ENCODE results near the gene FAM161B. TPM values are rescaled to one million over a fixed set of nuclear protein-coding genes. Genes with fewer than 3 reads are reported as not detected.
"Not testable (repeated sequence)": the region's sequence is repeated elsewhere in the genome, so short reads cannot be mapped to it uniquely, and the experiment has no call there.

Gene FAM161B
- total RNA-seq, 1 donor from 2014 or later, result 0.13 TPM

DNA sequence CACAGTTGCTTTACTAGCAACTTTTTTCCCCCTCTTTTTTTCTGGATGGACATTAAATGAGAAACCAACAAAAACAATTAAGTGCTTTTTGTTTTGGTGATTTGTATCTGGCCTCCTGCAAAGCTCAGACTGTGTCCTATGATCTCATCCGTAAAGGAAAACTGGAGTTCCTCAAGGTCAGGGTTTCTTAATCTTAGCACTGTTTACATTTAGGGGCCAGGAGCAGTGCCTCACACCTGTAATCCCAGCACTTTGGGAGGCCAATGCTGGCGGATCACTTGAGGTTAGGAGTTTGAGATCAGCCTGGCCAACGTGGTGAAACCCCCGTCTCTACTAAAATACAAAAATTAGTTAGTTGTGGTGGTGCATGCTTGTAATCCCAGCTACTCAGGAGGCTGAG, 41.2 kb upstream of the FAM161B start:
- Histone ChIP-seq H3K79me2 (ENCODE audit: low read depth) (no peaks in the 10 kb centered on the region), H3K9ac (no peak overlapping the region), H3F3A (ENCODE audit: low read depth) (no peaks in the 10 kb centered on the region), H3K9me3 (ENCODE audit: low read depth) (no peaks in the 10 kb centered on the region), H3K27me3 (no peaks in the 10 kb centered on the region), H4K20me1 (ENCODE audit: low read depth) (no peaks in the 10 kb centered on the region), H3K27ac (no peak overlapping the region), H3K4me1 (no peaks in the 10 kb centered on the region), H2AFZ (replicated peaks) (no peak overlapping the region), H3K4me2 (no peak overlapping the region), H3K36me3 (no peaks in the 10 kb centered on the region), H3K4me3 (no peak overlapping the region)
- no peak for DNase-seq (ENCODE audit: low spot score)
- no peaks in the 10 kb centered on the region for H3K4me1 Mint-ChIP-seq
- no peak overlapping the region for H3K27ac Mint-ChIP-seq
- TF ChIP-seq EZH2 (IDR thresholded peaks at IDR 0.05) (no peak), CTCF (IDR thresholded peaks at IDR 0.05) (no peak), EZH2phosphoT487 (IDR thresholded peaks at IDR 0.05) (no peak)
- no peak overlapping the region for H3K4me3 Mint-ChIP-seq
- H3K36me3 Mint-ChIP-seq, result peaks cover 3% of the 10 kb centered on the region
- peaks cover 2% of the 10 kb centered on the region for H3K27me3 Mint-ChIP-seq (ENCODE audit: insufficient read depth, low read depth)
- no peaks in the 10 kb centered on the region for H3K9me3 Mint-ChIP-seq

- H3K4me1 Mint-ChIP-seq; H3K27me3 ChIP-seq; H3K27ac Mint-ChIP-seq; H3K79me2 ChIP-seq (ENCODE audit: low read depth); H3K36me3 ChIP-seq; H3F3A ChIP-seq (ENCODE audit: low read depth); DNase-seq (ENCODE audit: low spot score); H3K4me2 ChIP-seq; H3K4me3 ChIP-seq; H3K9me3 ChIP-seq (ENCODE audit: low read depth); H3K9ac ChIP-seq; H3K4me3 Mint-ChIP-seq; H3K27ac ChIP-seq; H3K9me3 Mint-ChIP-seq; H4K20me1 ChIP-seq (ENCODE audit: low read depth); H3K27me3 Mint-ChIP-seq (ENCODE audit: insufficient read depth, low read depth); H2AFZ ChIP-seq (replicated peaks); H3K4me1 ChIP-seq: not testable (repeated sequence)
- H3K36me3 Mint-ChIP-seq, result peaks cover 13% of the 10 kb centered on the region
These were observed 38.8 kb upstream of the FAM161B start for GRCh38 chr14:73988656-73989055.

DNA sequence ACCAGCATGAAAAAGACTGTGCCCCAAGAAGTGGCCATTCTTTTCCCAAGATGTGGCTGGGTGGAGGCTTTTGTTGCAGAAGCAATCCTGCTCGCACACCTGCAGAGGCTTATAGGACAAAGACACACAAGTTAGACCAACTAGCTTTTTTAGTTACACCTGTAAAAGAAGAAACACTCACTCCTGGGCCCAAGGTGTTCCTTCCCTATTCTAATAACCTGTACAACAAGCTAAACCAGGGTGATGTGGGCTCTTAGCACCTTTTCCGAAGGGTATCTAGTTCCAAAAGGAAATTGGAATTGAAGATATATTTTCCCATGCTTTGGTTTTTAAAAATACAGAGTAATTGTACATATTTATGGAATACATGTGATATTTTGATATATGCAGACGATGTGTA, 38.2 kb upstream of the FAM161B start:
- no peaks in the 10 kb centered on the region for H3K9me3 Mint-ChIP-seq
- no peak for DNase-seq (ENCODE audit: low spot score)
- Histone ChIP-seq H3K4me2 (no peak overlapping the region), H3K4me1 (no peaks in the 10 kb centered on the region), H3F3A (ENCODE audit: low read depth) (no peaks in the 10 kb centered on the region), H3K36me3 (no peaks in the 10 kb centered on the region), H3K27ac (no peak overlapping the region), H4K20me1 (ENCODE audit: low read depth) (no peaks in the 10 kb centered on the region), H2AFZ (replicated peaks) (no peak overlapping the region), H3K9ac (no peak overlapping the region), H3K9me3 (ENCODE audit: low read depth) (no peaks in the 10 kb centered on the region), H3K4me3 (no peak overlapping the region), H3K27me3 (no peaks in the 10 kb centered on the region), H3K79me2 (ENCODE audit: low read depth) (no peaks in the 10 kb centered on the region)
- no peaks in the 10 kb centered on the region for H3K4me1 Mint-ChIP-seq
- peaks cover 13% of the 10 kb centered on the region for H3K36me3 Mint-ChIP-seq
- TF ChIP-seq EZH2 (IDR thresholded peaks at IDR 0.05), result no peak
- no peak for TF ChIP-seq CTCF (IDR thresholded peaks at IDR 0.05)
- TF ChIP-seq EZH2phosphoT487 (IDR thresholded peaks at IDR 0.05), result no peak
- H3K4me3 Mint-ChIP-seq, result no peak overlapping the region
- peaks cover 2% of the 10 kb centered on the region for H3K27me3 Mint-ChIP-seq (ENCODE audit: insufficient read depth, low read depth)
- H3K27ac Mint-ChIP-seq, result no peak overlapping the region

DNA sequence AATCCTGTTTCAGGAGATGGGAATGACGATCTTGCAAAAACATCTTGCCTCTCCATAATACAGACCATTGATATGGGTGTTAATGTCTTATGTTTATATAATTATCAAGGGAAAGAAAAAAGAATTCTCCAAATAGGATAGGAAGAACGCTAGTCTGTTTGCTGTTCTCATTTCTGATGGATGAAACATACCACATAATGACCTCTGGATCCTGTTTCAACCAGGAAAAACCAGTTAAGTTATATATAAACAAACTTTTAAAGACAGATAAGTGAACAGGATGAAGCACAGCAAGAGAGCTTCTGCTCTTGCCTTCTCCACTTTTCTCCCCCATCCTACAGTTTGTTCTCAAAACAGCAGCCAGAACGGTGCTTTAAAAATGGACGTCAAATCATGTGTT, 28.0 kb upstream of the FAM161B start:
- no peaks in the 10 kb centered on the region for H3K79me2 ChIP-seq (ENCODE audit: low read depth)
- TF ChIP-seq CTCF (IDR thresholded peaks at IDR 0.05) (no peak), EZH2 (IDR thresholded peaks at IDR 0.05) (no peak), EZH2phosphoT487 (IDR thresholded peaks at IDR 0.05) (no peak)
- no peak overlapping the region for H3K9ac ChIP-seq
- Mint-ChIP-seq H3K27ac (no peak overlapping the region), H3K9me3 (no peaks in the 10 kb centered on the region), H3K4me3 (no peak overlapping the region), H3K27me3 (ENCODE audit: insufficient read depth, low read depth) (no peaks in the 10 kb centered on the region), H3K36me3 (no peaks in the 10 kb centered on the region), H3K4me1 (no peaks in the 10 kb centered on the region)
- H3F3A ChIP-seq (ENCODE audit: low read depth), result no peaks in the 10 kb centered on the region
- no peak overlapping the region for H2AFZ ChIP-seq (replicated peaks)
- H3K36me3 ChIP-seq, result no peaks in the 10 kb centered on the region
- no peaks in the 10 kb centered on the region for H4K20me1 ChIP-seq (ENCODE audit: low read depth)
- no peak overlapping the region for H3K4me2 ChIP-seq
- no peaks in the 10 kb centered on the region for H3K4me1 ChIP-seq
- H3K9me3 ChIP-seq (ENCODE audit: low read depth), result no peaks in the 10 kb centered on the region
- no peaks in the 10 kb centered on the region for H3K27me3 ChIP-seq
- no peak overlapping the region for H3K4me3 ChIP-seq
- no peak overlapping the region for H3K27ac ChIP-seq
- no peak for DNase-seq (ENCODE audit: low spot score)

Measured in neural progenitor cell (in vitro differentiated cells).